Measurements from ENCODE around the gene WDR77.

WDR77 gene

GRCh38 chr1:111468717-111469100 lies 19.7 kb upstream of the WDR77 start:
- no peak for DNase-seq

DNA sequence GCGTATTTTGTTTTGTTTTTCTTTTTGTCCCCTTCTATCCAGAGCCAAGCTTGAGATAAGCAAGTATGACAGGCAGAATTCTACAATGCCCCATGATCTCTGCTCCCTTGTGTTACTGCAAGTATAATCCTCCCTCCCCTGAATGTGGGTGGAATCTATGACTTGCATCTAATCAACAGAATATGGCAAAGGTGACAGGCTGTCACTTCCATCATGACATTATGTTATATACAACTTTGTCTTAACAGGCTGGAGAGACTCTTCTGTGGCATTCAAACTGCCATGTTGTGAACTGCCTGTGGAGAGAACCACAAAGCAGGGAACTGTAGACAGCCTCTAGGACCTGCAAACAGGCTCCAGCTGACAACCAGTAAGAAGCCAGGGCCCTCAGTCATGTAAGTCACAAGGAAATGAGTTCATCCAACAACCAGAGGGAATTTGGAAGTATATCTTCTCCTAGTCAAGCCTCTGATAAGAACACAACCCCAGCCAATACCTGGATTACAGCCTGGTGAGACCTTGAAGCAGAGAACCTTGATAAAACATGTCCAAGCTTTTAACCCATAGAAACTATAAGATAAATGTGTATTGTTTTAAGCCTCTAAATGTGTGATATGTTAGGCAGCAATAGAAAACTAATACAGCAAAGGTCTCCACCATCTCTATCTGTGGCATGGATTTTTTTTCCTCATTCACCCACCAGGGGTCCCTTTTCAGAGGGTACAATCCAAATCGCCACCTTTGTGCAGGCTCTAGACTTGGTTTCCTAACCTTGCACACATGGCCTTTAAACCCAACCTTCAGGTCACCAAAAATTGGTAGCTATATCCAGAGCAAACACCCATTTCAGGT lies 19.0 kb upstream of the WDR77 start:
- no peak for DNase-seq

DNA sequence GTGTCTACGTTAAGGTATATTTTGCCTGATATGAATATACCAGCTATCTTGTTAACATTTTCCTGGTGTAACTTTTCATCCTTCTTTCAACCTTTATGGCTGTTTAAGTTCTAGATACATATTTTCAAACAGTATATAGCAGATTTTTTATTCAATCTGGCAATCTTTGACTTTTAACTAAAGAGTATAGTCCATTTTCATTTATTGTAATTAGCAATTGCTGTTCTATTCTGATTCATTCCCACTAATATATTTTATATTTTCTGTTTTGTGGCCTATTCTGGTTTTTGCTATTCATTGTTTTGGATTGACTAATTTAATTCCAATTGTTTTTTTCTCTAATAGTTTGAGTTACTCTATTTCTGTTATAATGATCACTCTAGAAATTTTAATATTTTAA lies 17.4 kb upstream of the WDR77 start:
- no peak for DNase-seq

GRCh38 chr1:111465754-111466153 lies 16.7 kb upstream of the WDR77 start:
- no peak for DNase-seq

DNA sequence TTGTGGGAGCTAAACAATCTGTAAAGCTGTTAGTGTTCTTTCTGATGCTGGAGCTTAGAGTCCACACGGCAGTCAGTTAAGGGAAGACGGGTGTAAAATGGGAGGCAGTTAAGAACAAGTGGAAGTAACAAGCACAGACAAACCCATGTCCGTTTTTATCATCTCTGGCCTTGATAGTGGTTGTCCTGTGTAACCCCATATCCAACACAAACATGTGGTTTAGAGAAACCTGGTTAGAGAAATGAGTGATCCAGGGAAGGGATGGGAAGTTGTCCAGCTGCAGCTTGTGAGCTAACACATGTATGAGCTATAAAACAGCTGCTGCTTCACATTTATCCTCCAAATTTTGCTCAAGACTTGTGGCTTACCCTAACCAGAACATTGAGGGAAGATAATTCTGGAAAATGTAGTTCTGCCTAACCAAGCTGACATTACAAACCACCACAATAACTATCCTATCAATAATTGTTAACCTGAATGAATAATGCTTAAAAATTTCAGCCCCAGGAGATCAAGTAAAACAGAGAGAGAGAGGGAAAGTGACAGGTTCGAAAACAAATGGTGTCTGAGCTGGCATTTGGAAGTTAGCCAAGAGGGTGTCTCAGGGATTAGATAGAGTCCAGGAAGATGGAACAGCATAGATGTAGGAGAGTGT lies 14.1 kb upstream of the WDR77 start:
- no peak for DNase-seq

DNA sequence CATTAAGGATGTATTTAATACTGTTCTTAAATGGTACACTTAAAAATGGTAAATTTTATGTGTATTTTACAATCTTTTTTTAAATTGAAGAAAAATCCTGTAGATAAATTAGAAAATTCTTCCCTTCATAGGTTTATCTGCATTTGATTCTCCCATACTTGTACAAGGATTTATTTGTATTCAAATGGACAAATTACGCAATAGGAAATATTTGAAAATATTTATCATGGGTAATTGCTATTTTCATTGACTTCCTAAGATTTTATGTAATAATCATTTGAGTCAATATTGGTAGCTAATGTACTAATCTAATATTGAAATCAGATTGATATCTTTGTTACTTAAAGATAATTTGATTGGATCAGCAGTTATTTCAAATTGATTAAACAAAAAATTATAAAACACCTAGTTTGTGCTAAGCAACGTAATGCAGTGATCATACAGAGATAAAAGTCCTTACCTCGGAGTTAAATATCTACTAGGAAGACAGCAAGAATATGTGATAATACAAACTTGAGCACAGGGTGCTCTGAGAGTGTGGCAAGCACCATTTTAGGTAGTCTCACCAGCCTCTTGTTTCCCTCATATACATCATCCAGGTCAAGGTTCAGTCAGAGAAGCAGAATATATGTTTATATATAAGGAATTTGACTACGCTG lies 13.4 kb upstream of the WDR77 start:
- no peak for DNase-seq

- DNase-seq, result no peak
Observed at GRCh38 chr1:111461765-111462164, 12.7 kb upstream of the WDR77 start.

DNA sequence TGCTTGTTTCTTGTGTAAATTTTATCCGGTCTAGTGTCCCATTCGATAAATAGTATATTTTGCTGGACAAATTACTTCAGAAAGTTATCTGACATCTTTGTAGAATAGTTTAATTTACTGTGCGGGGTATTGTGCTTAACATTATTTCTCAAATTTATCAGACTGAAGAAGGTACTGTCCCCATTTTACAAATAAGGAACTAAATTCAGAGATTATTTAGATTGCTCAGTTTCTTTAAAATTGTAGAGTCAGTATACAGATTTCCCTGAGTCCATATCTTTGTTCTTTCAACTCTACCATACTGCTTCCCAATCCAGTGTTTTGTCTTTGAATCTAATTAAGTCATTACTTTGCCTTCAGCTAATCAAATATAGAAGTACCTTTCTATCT lies 6.6 kb upstream of the WDR77 start:
- DNase-seq, result no peak

- DNase-seq, result no peak
Observed at GRCh38 chr1:111454859-111455641, 6.0 kb upstream of the WDR77 start.

GRCh38 chr1:111453706-111454105 lies 4.7 kb upstream of the WDR77 start:
- DNase-seq, result no peak

DNA sequence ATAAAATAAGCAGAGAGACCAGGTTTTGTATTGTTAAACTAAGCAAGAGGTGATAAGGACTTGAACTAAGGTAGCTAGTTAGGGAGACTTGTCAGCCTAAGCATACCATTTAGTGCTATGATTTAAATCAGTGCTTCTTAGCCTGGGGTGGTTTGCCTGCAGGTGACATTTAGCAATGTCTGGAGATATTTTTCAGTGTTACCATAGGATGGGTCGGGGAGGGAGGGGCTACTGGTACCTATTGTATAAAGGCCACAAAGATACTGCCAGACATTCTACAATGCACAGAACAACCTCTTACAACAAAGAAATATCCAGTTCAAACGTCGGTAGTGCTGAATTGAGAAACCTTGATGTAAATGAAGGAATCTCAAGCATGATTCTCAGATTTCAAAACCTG lies 3.5 kb upstream of the WDR77 start:
- no peak for DNase-seq

DNA sequence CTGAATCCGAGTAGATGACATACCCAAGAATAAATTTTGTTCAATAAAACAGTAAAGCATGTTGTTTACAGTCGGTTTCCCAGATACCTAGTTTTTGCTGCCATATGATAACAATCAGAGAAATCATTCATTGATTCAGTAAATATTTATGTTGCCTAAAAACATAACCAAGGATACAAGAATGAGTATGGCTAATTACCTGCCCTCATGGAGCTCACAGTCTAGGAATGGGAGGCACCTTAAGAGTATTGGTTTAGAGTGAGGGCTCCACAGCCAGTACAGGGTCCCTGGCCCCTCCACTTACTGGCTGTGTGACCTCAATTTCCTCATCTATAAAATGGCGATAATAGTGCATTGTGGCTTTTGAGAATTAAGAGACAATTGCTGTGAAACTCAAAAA lies 1.1 kb upstream of the WDR77 start:
- DNase-seq, result no peak

DNA sequence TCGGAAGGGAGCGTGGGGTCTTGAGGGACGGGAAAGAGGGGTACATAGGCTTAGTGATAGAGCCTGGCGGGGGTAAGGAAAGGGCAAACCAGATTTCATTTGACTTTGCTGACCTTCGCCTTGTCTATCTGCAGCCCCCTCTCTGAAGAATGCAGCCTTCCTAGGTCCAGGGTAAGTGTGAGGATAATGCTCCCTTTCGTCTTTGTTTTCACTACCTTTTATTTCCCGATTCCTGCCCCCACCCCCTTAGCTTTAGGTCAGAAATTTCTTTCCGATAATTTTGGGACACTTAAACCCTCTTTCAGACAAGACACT lies 604 bp upstream of the WDR77 start:
- no peak for DNase-seq

- DNase-seq, result no peak
Observed at GRCh38 chr1:111448482-111448917, 556 bp downstream of the WDR77 start.

DNA sequence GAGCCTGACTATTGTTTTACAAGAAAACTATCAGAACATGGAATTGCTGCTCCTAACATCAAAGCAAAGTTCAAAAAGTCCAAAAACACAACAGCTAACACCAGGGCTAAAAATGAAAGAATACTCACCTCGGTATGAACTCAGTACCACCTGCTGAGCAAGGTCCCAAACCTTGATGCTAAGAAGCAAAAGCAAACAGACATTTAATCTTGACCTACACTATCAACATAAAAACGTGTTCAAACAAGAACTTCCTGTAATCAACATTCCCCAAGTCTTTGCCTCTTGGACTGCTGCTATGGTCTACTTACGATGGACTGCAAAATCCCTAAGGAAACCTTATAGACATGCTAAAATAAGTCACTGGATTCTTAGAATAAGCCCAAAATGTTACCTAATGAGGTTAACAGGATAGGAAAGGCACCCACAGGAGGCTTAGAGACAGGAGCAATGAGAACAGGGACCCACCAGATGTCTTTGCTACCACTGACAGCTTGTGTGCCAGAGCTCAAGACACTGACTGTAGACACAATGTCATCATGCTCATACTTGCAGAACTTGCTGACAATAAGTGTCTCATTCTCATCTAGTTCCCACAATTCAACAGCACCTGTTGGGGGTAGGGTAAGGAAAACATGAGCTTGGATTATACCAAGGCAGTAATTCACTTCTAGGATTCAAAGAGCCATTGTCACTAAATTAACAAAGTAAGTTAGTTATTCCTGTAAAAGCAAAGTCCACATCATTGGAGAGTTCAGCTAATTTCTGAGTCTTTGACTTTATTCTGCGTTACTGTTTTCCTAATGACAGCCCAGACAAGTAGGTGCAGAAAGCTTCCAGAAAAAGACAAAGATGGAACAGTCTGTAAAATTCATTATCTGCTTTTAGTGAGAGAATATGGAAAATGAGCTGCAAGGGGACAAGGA lies 1.8 kb downstream of the WDR77 start:
- DNase-seq, result no peak

DNA sequence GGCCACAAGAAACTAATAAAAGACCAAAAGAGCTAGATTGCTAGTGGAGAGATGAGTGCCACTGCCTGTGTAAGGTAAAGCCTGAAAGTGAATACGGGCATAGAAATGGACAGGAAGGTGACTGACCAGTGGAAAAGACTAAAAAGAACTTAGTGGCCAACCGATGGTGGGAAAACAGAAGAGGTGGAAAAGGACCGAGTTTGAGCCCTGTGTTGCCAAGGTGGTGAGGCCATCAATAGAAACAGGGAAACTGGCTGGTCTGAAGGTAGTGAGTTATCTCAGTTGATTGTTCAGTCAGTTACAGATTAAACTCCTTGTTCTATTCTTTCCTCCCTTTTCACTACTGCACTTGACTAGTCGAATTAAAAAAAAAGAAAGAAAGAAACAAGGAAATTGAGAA lies 2.5 kb downstream of the WDR77 start:
- DNase-seq, result no peak

DNA sequence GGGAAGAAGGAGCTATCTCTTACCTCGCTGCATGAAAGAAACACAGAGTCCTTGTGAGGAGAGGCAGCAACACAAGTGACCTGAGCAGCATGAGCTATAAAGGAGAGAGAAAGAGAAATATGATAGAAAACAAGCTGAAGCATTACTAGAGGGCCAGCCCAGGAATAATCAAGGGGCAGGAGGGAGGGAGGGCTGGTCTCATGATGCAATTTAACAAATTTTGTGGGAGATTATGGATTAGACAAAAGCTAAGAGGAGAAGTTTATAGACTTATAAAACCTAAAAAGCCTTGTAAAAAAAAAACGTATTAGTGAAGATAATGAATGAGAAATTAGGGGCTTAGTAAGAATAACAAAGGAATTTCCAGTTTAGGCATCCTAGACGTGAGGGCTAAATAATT lies 5.0 kb downstream of the WDR77 start:
- DNase-seq, result no peak

GRCh38 chr1:111442457-111442856 lies 6.6 kb downstream of the WDR77 start:
- DNase-seq, result no peak

DNA sequence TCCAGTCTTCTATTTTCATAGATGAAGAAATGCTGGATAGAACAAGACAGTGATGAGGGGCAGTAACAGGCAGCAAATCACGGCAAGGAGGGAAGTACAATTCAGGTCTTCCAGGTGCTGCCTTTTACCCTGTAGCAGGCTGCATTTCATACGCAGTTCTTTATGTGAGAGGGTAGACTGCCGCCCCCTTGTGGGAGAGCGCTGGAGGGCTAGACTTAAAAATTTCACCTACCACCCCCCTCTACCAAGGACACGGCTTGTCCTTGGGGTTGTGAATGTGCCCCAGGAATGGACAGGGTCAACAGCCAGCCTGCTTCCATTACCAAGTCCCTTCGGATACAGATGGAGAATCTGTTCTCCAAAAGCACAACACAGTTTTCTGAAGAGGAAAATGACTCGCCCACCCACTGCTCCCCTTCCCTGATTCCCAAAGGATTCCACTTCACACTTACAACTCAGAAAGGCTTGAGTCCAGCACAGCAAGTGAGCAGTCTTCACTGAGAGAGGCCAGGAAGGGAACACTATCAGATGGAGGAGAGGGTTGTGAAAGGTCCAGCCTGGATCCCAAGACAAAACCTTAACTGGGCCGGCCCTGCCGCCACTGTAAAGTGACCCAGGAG lies 7.4 kb downstream of the WDR77 start:
- no peak for DNase-seq

DNA sequence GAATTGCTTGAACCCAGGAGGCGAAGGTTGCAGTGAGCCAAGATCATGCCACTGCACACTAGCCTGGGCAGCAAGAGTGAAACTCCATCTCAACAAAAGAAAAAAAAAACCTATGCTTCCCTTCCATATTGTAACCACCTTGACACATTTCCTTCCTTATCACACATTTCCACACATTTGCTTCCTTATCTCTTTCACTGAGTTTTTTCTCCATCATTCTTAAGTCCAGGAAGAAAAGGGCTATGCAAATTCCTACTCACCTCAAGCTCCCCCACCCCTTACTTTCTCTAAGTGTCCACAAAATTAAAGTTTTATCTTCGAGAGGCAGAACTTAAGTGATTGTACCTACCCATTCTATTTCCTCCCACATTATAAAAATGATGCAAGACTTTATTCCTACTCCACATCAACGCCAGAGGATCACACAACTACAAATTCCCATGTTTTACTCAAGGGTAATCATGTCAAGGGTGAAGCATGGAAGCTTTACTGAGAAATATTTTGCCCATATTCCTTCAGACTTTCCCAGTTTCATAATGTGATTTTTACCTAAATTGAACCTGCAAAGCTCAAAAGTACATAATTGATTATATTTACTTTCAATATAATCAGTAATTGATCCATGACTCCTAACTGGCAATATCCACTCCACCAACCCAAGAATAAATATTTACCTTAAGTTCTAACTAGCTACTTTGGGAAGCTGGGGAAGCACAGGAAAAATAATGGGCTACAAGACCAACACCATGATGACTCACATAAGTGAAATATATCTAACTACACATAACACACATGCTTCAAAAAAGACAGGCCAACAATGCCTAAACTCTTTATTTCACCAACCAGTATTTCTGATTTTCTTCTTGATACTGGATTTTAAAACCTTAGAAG lies 9.3 kb downstream of the WDR77 start:
- no peak for DNase-seq

- DNase-seq, result no peak
Observed at GRCh38 chr1:111436726-111437125, 12.3 kb downstream of the WDR77 start.
